HG03280 (cell line): Measurements from ENCODE around the gene C12orf43.

Experiments
- ATAC-seq: cut with Tn5 transposase; IDR thresholded peaks from one replicate; pipeline ENCODE4 v1.9.1; 2021; ENCODE audit warnings: mild to moderate bottlenecking, moderate library complexity; ENCODE audit not compliant: unreplicated experiment

Gene C12orf43

GRCh38 chr12:121000530-121000929 lies 15.8 kb downstream of the C12orf43 start:
- ATAC-seq, result no peak

- no peak for ATAC-seq
Measured at GRCh38 chr12:120999191-121000120, 16.8 kb downstream of the C12orf43 start.

GRCh38 chr12:120998435-120998834 lies 17.9 kb downstream of the C12orf43 start:
- no peak for ATAC-seq

GRCh38 chr12:120997448-120997847 lies 18.8 kb downstream of the C12orf43 start:
- ATAC-seq, result no peak

- no peak for ATAC-seq
Measured at GRCh38 chr12:120996133-120996746, 20.0 kb downstream of the C12orf43 start.

- ATAC-seq, result no peak
Measured at GRCh38 chr12:120994589-120995337, 21.5 kb downstream of the C12orf43 start.

- ATAC-seq, result no peak
Measured at GRCh38 chr12:120994059-120994458, 22.2 kb downstream of the C12orf43 start.

GRCh38 chr12:120993496-120993895 lies 22.8 kb downstream of the C12orf43 start:
- no peak for ATAC-seq

GRCh38 chr12:120992989-120993388 lies 23.3 kb downstream of the C12orf43 start:
- no peak for ATAC-seq

- no peak for ATAC-seq
Measured at GRCh38 chr12:120991965-120992364, 24.3 kb downstream of the C12orf43 start.

GRCh38 chr12:120990487-120991055 lies 25.7 kb downstream of the C12orf43 start:
- no peak for ATAC-seq

- no peak for ATAC-seq
Measured at GRCh38 chr12:120989687-120990086, 26.6 kb downstream of the C12orf43 start.

- ATAC-seq, result no peak
Measured at GRCh38 chr12:120988658-120989057, 27.6 kb downstream of the C12orf43 start.

- no peak for ATAC-seq
Measured at GRCh38 chr12:120988234-120988633, 28.1 kb downstream of the C12orf43 start.

- no peak for ATAC-seq
Measured at GRCh38 chr12:120984351-120984898, 31.9 kb downstream of the C12orf43 start.

GRCh38 chr12:120983759-120984158 lies 32.5 kb downstream of the C12orf43 start:
- ATAC-seq, result no peak

GRCh38 chr12:120982659-120983058 lies 33.6 kb downstream of the C12orf43 start:
- no peak for ATAC-seq

GRCh38 chr12:120981407-120981941 lies 34.8 kb downstream of the C12orf43 start:
- no peak for ATAC-seq

GRCh38 chr12:120980800-120981368 lies 35.4 kb downstream of the C12orf43 start:
- ATAC-seq, result no peak
